DND-41 (cell line): ENCODE results near the gene RNF212.

Source experiments
- EZH2 ChIP-seq: IDR thresholded peaks from 3 replicates; pipeline ENCODE4 v1.6.1; 2012; ENCODE audit warnings: borderline replicate concordance, low read depth, mild to moderate bottlenecking, moderate library complexity, low read length, inconsistent platforms; ENCODE audit not compliant: severe bottlenecking
- TF ChIP-seq, protein P1 (sequence below): IDR thresholded peaks from 2 replicates; pipeline ENCODE4 v1.5.1; 2012; ENCODE audit warnings: borderline replicate concordance, low read length, moderate library complexity, mild to moderate bottlenecking; ENCODE audit not compliant: poor library complexity, severe bottlenecking; ENCODE audit errors: extremely low read depth

DNA sequence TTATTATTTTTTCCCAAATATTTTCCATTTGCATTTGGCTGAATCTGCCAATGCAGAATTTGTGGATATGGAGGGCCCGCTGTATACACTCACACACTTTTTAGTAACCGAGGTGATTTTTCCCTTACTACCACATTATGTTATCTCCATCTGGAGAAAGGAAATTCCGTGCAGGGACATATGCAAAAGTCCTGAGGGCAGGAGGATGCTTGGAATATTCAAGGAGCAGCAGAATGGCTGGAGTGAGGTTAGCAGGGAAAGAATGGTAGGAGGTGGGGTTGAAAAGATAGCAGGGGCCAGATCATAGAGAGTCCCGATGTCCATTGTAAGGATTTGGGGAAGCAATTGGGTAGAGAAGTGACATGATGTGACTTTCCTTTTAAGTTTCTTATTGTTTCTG, 11.5 kb upstream of the RNF212 start:
- TF ChIP-seq, protein P1, sequence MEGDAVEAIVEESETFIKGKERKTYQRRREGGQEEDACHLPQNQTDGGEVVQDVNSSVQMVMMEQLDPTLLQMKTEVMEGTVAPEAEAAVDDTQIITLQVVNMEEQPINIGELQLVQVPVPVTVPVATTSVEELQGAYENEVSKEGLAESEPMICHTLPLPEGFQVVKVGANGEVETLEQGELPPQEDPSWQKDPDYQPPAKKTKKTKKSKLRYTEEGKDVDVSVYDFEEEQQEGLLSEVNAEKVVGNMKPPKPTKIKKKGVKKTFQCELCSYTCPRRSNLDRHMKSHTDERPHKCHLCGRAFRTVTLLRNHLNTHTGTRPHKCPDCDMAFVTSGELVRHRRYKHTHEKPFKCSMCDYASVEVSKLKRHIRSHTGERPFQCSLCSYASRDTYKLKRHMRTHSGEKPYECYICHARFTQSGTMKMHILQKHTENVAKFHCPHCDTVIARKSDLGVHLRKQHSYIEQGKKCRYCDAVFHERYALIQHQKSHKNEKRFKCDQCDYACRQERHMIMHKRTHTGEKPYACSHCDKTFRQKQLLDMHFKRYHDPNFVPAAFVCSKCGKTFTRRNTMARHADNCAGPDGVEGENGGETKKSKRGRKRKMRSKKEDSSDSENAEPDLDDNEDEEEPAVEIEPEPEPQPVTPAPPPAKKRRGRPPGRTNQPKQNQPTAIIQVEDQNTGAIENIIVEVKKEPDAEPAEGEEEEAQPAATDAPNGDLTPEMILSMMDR = no peak
- TF ChIP-seq EZH2 = no peak
